Loucy (cell line): ENCODE measurements around the gene SLC27A3.

ENCODE experiments used
- H2AFZ ChIP-seq: fragments of 200-600 bp; sonication (generic); 2 replicates; pipeline ENCODE4 v1.6.0; 2016; ENCODE audit warnings: antibody characterized with exemption, mild to moderate bottlenecking, low read length, moderate library complexity
- H3F3A ChIP-seq: fragments of 200-600 bp; 2 replicates; pipeline ENCODE4 v1.6.0; 2016; ENCODE audit warnings: antibody characterized with exemption, low read depth, mild to moderate bottlenecking
- H3K27me3 ChIP-seq: fragments of 200-600 bp; sonication (generic); 2 replicates; pipeline ENCODE4 v1.6.1; 2014; ENCODE audit warnings: low read length, mild to moderate bottlenecking; ENCODE audit not compliant: insufficient read depth, poor library complexity, severe bottlenecking
- H3K36me3 ChIP-seq: fragments of 200-600 bp; sonication (generic); 2 replicates; pipeline ENCODE4 v1.6.1; 2016; ENCODE audit warnings: low read length; ENCODE audit not compliant: insufficient read depth
- H3K4me1 ChIP-seq: fragments of 200-600 bp; sonication (generic); 2 replicates; pipeline ENCODE4 v1.5.1; 2014; ENCODE audit warnings: low read length, mild to moderate bottlenecking; ENCODE audit not compliant: insufficient read depth, poor library complexity, severe bottlenecking
- H3K4me2 ChIP-seq: fragments of 200-600 bp; sonication (generic); 2 replicates; pipeline ENCODE4 v1.6.0; 2014; ENCODE audit warnings: antibody characterized with exemption, low read length, low read depth, mild to moderate bottlenecking; ENCODE audit not compliant: poor library complexity, severe bottlenecking
- H3K4me3 ChIP-seq: fragments of 200-600 bp; sonication (generic); 2 replicates; pipeline ENCODE4 v1.5.1; 2014; ENCODE audit warnings: low read length, mild to moderate bottlenecking, mixed read lengths; ENCODE audit not compliant: poor library complexity, severe bottlenecking
- H3K79me2 ChIP-seq: fragments of 200-600 bp; sonication (generic); 2 replicates; pipeline ENCODE4 v1.6.1; 2014; ENCODE audit warnings: low read length; ENCODE audit not compliant: insufficient read depth
- H3K9ac ChIP-seq: fragments of 200-600 bp; sonication (generic); 2 replicates; pipeline ENCODE4 v1.6.0; 2014; ENCODE audit warnings: mild to moderate bottlenecking, low read depth, low read length, moderate library complexity; ENCODE audit not compliant: poor library complexity, severe bottlenecking
- H3K9me2 ChIP-seq: fragments of 200-600 bp; sonication (generic); replicated peaks from 2 replicates; pipeline ENCODE4 v1.6.1; 2016; ENCODE audit warnings: low read depth, low read length, mixed read lengths
- H3K9me3 ChIP-seq: fragments of 200-600 bp; sonication (generic); 2 replicates; pipeline ENCODE4 v1.6.1; 2014; ENCODE audit warnings: mild to moderate bottlenecking, antibody characterized with exemption, low read length, low read depth; ENCODE audit not compliant: insufficient read depth
- H4K20me1 ChIP-seq: fragments of 200-600 bp; sonication (generic); 2 replicates; pipeline ENCODE4 v1.6.0; 2014; ENCODE audit warnings: antibody characterized with exemption, low read length, mild to moderate bottlenecking; ENCODE audit not compliant: insufficient read depth, poor library complexity, severe bottlenecking
- CTCF ChIP-seq: fragments of 200-600 bp; sonication (generic); conservative IDR thresholded peaks from 2 replicates; pipeline ENCODE4 v1.5.1; 2014; ENCODE audit warnings: mild to moderate bottlenecking, antibody characterized with exemption, low read length
- EZH2phosphoT487 ChIP-seq: fragments of 200-600 bp; IDR thresholded peaks from 2 replicates; pipeline ENCODE4 v1.6.1; 2018; ENCODE audit warnings: antibody characterized with exemption, mild to moderate bottlenecking, moderate library complexity, borderline replicate concordance

SLC27A3 gene

GRCh38 chr1:153776845-153777370 is 1.7 kb downstream of the SLC27A3 start:
- Histone ChIP-seq H3K4me1 (no peaks in the 10 kb centered on the region), H3K4me2 (peak overlapping the region; percentile 78)

GRCh38 chr1:153777648-153778047 is 2.4 kb downstream of the SLC27A3 start:
- no peak overlapping the region for H2AFZ ChIP-seq
- no peak for TF ChIP-seq CTCF
- TF ChIP-seq EZH2phosphoT487: no peak
- H3K4me3 ChIP-seq: no peak overlapping the region
- H3K36me3 ChIP-seq: peaks cover 6% of the 10 kb centered on the region; the same call in 1 of the 2 replicates
- H3F3A ChIP-seq: no peaks in the 10 kb centered on the region; the same call in 1 of the 2 replicates
- H3K4me2 ChIP-seq: no peak overlapping the region
- H3K79me2 ChIP-seq: no peaks in the 10 kb centered on the region
- H3K9me2 ChIP-seq: no peaks in the 10 kb centered on the region
- no peaks in the 10 kb centered on the region for H3K4me1 ChIP-seq
- H3K9ac ChIP-seq: no peak overlapping the region
- H3K27me3 ChIP-seq: no peaks in the 10 kb centered on the region
- no peaks in the 10 kb centered on the region for H4K20me1 ChIP-seq
- no peaks in the 10 kb centered on the region for H3K9me3 ChIP-seq

More at GRCh38 chr1:153776845-153777370, 1.7 kb downstream of the SLC27A3 start:
- Histone ChIP-seq H3K4me3 (no peak overlapping the region), H3F3A (no peaks in the 10 kb centered on the region; the same call in 1 of the 2 replicates), H3K9me3 (no peaks in the 10 kb centered on the region), H3K79me2 (no peaks in the 10 kb centered on the region), H3K9ac (no peak overlapping the region), H3K27me3 (no peaks in the 10 kb centered on the region), H4K20me1 (no peaks in the 10 kb centered on the region), H2AFZ (no peak overlapping the region), H3K36me3 (peaks cover 12% of the 10 kb centered on the region; the same call in 1 of the 2 replicates), H3K9me2 (no peaks in the 10 kb centered on the region)
- TF ChIP-seq EZH2phosphoT487: no peak
- no peak for TF ChIP-seq CTCF

GRCh38 chr1:153778051-153778823 is 3.0 kb downstream of the SLC27A3 start:
- Histone ChIP-seq H3K4me3 (no peak overlapping the region), H3K36me3 (peaks cover 1% of the 10 kb centered on the region; the same call in 1 of the 2 replicates), H3K4me1 (peaks cover 6% of the 10 kb centered on the region), H3K4me2 (no peak overlapping the region), H3K27me3 (no peaks in the 10 kb centered on the region), H3K9me3 (no peaks in the 10 kb centered on the region), H2AFZ (no peak overlapping the region), H3K79me2 (no peaks in the 10 kb centered on the region), H3F3A (no peaks in the 10 kb centered on the region; the same call in 1 of the 2 replicates), H3K9me2 (no peaks in the 10 kb centered on the region), H4K20me1 (no peaks in the 10 kb centered on the region), H3K9ac (no peak overlapping the region)
- TF ChIP-seq CTCF (no peak), EZH2phosphoT487 (no peak)
